HCT116 (cell line): ENCODE results near the gene SSH2. TPM values are rescaled to one million over a fixed set of nuclear protein-coding genes. Genes with fewer than 3 reads are reported as not detected.

Experiments used
- ATAC-seq: fragments of 200-7000 bp; cut with Tn5 transposase; 2 replicates; pipeline ENCODE4 v1.9.1; 2020; ENCODE audit warnings: mild to moderate bottlenecking, moderate library complexity
- BruUV-seq: library from RNA; stranded (reverse); fragments of 400-500 nt; replicated peaks from 2 replicates; lab custom pipeline; 2021; lab: Mats Ljungman, UMichigan
- CTCF ChIA-PET: fragments of 300-600 bp; sonication (Branson Sonifier 250); formaldehyde crosslinking; loops from one replicate; lab custom pipeline; 2021; ENCODE audit warnings: antibody characterized with exemption; lab: Charles Lee
- POLR2A ChIA-PET: fragments of 300-600, 350-600 bp; sonication (Branson Sonifier 250); formaldehyde crosslinking; loops from one replicate; lab custom pipeline; 2021; ENCODE audit warnings: antibody characterized with exemption; lab: Charles Lee
- RAD21 ChIA-PET, 2 experiments: fragments of 300-600 bp; sonication (Branson Sonifier 250); formaldehyde crosslinking; loops; one replicate each; lab custom pipeline; 2023; ENCODE audit warnings: low total read pairs in 2 of 2; ENCODE audit not compliant: uncharacterized antibody in 2 of 2, unreplicated experiment in 2 of 2, low non-redundant PET in 1 of 2; lab: Charles Lee
- DNase-seq: peaks from one replicate; pipeline ENCODE4 v3.0.0-alpha.2; 2010; ENCODE audit warnings: low read depth, low spot score
- H2AFZ ChIP-seq: fragments of 200-600 bp; shearing (Covaris generic), sonication (generic); 2 replicates; pipeline ENCODE4 v1.6.1; 2017; ENCODE audit warnings: low read depth, mixed run types, mixed read lengths, antibody characterized with exemption, low read length; ENCODE audit not compliant: poor library complexity, severe bottlenecking
- H3K27ac ChIP-seq: 2 replicates; pipeline ENCODE4 v1.5.1; 2012; ENCODE audit warnings: low read depth, low read length
- H3K27me3 ChIP-seq: fragments of 200-600 bp; sonication (generic); 2 replicates; pipeline ENCODE4 v1.6.1; 2016; ENCODE audit warnings: mixed run types, low read length, mixed read lengths; ENCODE audit not compliant: insufficient read depth
- H3K36me3 ChIP-seq, 2 experiments: fragments of 200-500 bp in 1 of 2; fragments of 200-600 bp in 1 of 2; sonication (Bioruptor generic) in 1 of 2; sonication (generic) in 1 of 2; 2 replicates each; pipeline versions ENCODE4 v1.5.1 to v1.6.1; 2014 to 2016; ENCODE audit warnings: low read length in 2 of 2, inconsistent platforms in 1 of 2, mixed read lengths in 1 of 2, mixed run types in 1 of 2; ENCODE audit not compliant: insufficient read depth in 2 of 2, control insufficient read depth in 1 of 2
- H3K4me1 ChIP-seq, 2 experiments: fragments of 200-600 bp in 1 of 2; sonication (generic) in 1 of 2; 2 replicates each; pipeline versions ENCODE4 v1.5.1 to v1.6.1; 2012 to 2017; ENCODE audit warnings: low read length in 2 of 2, inconsistent platforms in 1 of 2, mild to moderate bottlenecking in 1 of 2, mixed read lengths in 1 of 2, mixed run types in 1 of 2, moderate library complexity in 1 of 2; ENCODE audit not compliant: insufficient read depth in 2 of 2, control insufficient read depth in 1 of 2
- H3K4me2 ChIP-seq: fragments of 200-600 bp; sonication (generic); 2 replicates; pipeline ENCODE4 v1.6.1; 2017; ENCODE audit warnings: mixed run types, low read length, mixed read lengths
- H3K4me3 ChIP-seq, 2 experiments: fragments of 200-600 bp in 1 of 2; sonication (generic) in 1 of 2; replicated peaks in 1 of 2; 2 replicates each; pipeline ENCODE4 v1.5.1; 2011 to 2016; ENCODE audit warnings: low read length in 2 of 2, control low read depth in 1 of 2, low read depth in 1 of 2, mild to moderate bottlenecking in 1 of 2, mixed read lengths in 1 of 2, mixed run types in 1 of 2
- H3K79me2 ChIP-seq: fragments of 200-600 bp; sonication (generic); 2 replicates; pipeline ENCODE4 v1.6.1; 2017; ENCODE audit warnings: mild to moderate bottlenecking, mixed run types, low read length, moderate library complexity, mixed read lengths; ENCODE audit not compliant: insufficient read depth
- H3K9ac ChIP-seq: fragments of 200-600 bp; sonication (generic); 2 replicates; pipeline ENCODE4 v1.6.1; 2016; ENCODE audit warnings: low read length, mixed read lengths
- H3K9me2 ChIP-seq: fragments of 200-600 bp; sonication (generic), shearing (Covaris generic); 2 replicates; pipeline ENCODE4 v1.6.1; 2017; ENCODE audit warnings: mixed run types, mild to moderate bottlenecking, moderate library complexity; ENCODE audit not compliant: insufficient read depth
- H3K9me3 ChIP-seq, 2 experiments: fragments of 200-500 bp in 1 of 2; fragments of 200-600 bp in 1 of 2; sonication (Bioruptor generic) in 1 of 2; sonication (generic) in 1 of 2; 2 replicates each; pipeline ENCODE4 v1.6.1; 2014 to 2017; ENCODE audit warnings: low read length in 2 of 2, mixed read lengths in 2 of 2, inconsistent platforms in 1 of 2, low read depth in 1 of 2, mild to moderate bottlenecking in 1 of 2, mixed run types in 1 of 2, moderate library complexity in 1 of 2; ENCODE audit not compliant: control insufficient read depth in 1 of 2, insufficient read depth in 1 of 2
- H4K20me1 ChIP-seq: fragments of 200-600 bp; sonication (generic), shearing (Covaris generic); 2 replicates; pipeline ENCODE4 v1.6.1; 2017; ENCODE audit warnings: mixed run types, mild to moderate bottlenecking, moderate library complexity; ENCODE audit not compliant: insufficient read depth
- CBX3 ChIP-seq: IDR thresholded peaks from 2 replicates; pipeline ENCODE4 v1.6.1; 2012; ENCODE audit warnings: low read depth
- CTCF ChIP-seq, 3 experiments: fragments of 200-600 bp in 1 of 3; sonication (generic) in 1 of 3; IDR thresholded peaks in 2 of 3; conservative IDR thresholded peaks in 1 of 3; 2 replicates each; pipeline ENCODE4 v1.5.1; 2012 to 2017; ENCODE audit warnings: low read depth in 2 of 3, low read length in 2 of 3, antibody characterized with exemption in 1 of 3, borderline replicate concordance in 1 of 3, control low read depth in 1 of 3, mild to moderate bottlenecking in 1 of 3, mixed read lengths in 1 of 3, mixed run types in 1 of 3, moderate library complexity in 1 of 3; ENCODE audit not compliant: insufficient read depth in 1 of 3
- EGR1 ChIP-seq: IDR thresholded peaks from 2 replicates; pipeline ENCODE4 v1.6.1; 2012; ENCODE audit warnings: low read depth
- ELF1 ChIP-seq: IDR thresholded peaks from 2 replicates; pipeline ENCODE4 v1.6.1; 2012; ENCODE audit warnings: low read depth, borderline replicate concordance
- EZH2 ChIP-seq: fragments of 200-600 bp; sonication (generic); IDR thresholded peaks from 2 replicates; pipeline ENCODE4 v1.6.1; 2017; ENCODE audit warnings: antibody characterized with exemption, mixed run types
- FOSL1 ChIP-seq: IDR thresholded peaks from 2 replicates; pipeline ENCODE4 v1.6.1; 2012; ENCODE audit warnings: low read depth
- JUND ChIP-seq: IDR thresholded peaks from 2 replicates; pipeline ENCODE4 v1.6.1; 2012
- MAX ChIP-seq: IDR thresholded peaks from 2 replicates; pipeline ENCODE4 v1.6.1; 2012
- RAD21 ChIP-seq: IDR thresholded peaks from 2 replicates; pipeline ENCODE4 v1.6.1; 2012; ENCODE audit warnings: low read depth, mild to moderate bottlenecking
- SIN3A ChIP-seq: IDR thresholded peaks from 2 replicates; pipeline ENCODE4 v1.6.1; 2012; ENCODE audit warnings: low read depth
- SRF ChIP-seq: IDR thresholded peaks from 2 replicates; pipeline ENCODE4 v1.6.1; 2012; ENCODE audit warnings: low read depth
- TCF7L2 ChIP-seq: IDR thresholded peaks from 2 replicates; pipeline ENCODE4 v1.7.0; 2011; ENCODE audit warnings: borderline replicate concordance, inconsistent platforms; ENCODE audit not compliant: insufficient read depth, insufficient read length; ENCODE audit errors: extremely low read depth
- YY1 ChIP-seq: IDR thresholded peaks from 2 replicates; pipeline ENCODE4 v1.6.1; 2011; ENCODE audit warnings: low read length, low read depth, moderate library complexity, mild to moderate bottlenecking; ENCODE audit not compliant: insufficient replicate concordance; ENCODE audit errors: extremely low read depth
- ZFX ChIP-seq: fragments of 450-650 bp; IDR thresholded peaks from 2 replicates; pipeline ENCODE4 v1.6.1; 2017
- ZNF274 ChIP-seq: fragments of 200-500 bp; sonication (Bioruptor generic); IDR thresholded peaks from 2 replicates; pipeline ENCODE4 v1.6.1; 2014; ENCODE audit warnings: mild to moderate bottlenecking, low read depth, low read length, inconsistent platforms
- intact Hi-C: fragments of 100-400 bp; cut with micrococcal nuclease; formaldehyde crosslinking; loops from 2 replicates; pipeline ENCODE4 v1.10.0; 2022
- total RNA-seq: library from RNA; stranded (reverse); gene quantifications from one replicate; pipeline ENCODE4 v1.2.1, GENCODE V29; 2021; ENCODE audit not compliant: unreplicated experiment

SSH2 gene
- total RNA-seq, 1 experiment from 2014 or later: 17.0 TPM

- TF ChIP-seq CTCF (IDR thresholded peaks at IDR 0.05 in 2 of 3, conservative IDR thresholded peaks at IDR 0.05 in 1 of 3; ENCODE audit: borderline replicate concordance in 1 of 3, insufficient read depth in 1 of 3, low read depth in 2 of 3, low read length in 2 of 3) (no peak), JUND (no peak), ELF1 (no peak), RAD21 (no peak), ZNF274 (no peak), YY1 (no peak), MAX (no peak), CBX3 (no peak), TCF7L2 (no peak), SIN3A (no peak)
Observed at GRCh38 chr17:29821897-29822296, 108.1 kb downstream of the SSH2 start (continued).

- no peak overlapping the region for H3K27ac ChIP-seq
- H2AFZ ChIP-seq: no peak overlapping the region
- no peak overlapping the region for H3K4me2 ChIP-seq
- no peaks in the 10 kb centered on the region for H3K9me3 ChIP-seq
- ATAC-seq (no peak), DNase-seq (no peak)
- H3K4me3 ChIP-seq: no peak overlapping the region
- no peaks in the 10 kb centered on the region for H3K4me1 ChIP-seq
- no peak overlapping the region for H3K9ac ChIP-seq
- ChIA-PET POLR2A (no interaction called here), CTCF (interaction anchor here (1.3 kb wide), 1 partner anchor 13 kb away, joined by 4 read pairs; no protein-coding TSS in a partner anchor), RAD21 (no interaction called here)
- H4K20me1 ChIP-seq: no peaks in the 10 kb centered on the region
- no peaks in the 10 kb centered on the region for H3K79me2 ChIP-seq
- intact Hi-C loops: no loop called here
- TF ChIP-seq ZFX (no peak), EZH2 (no peak), MAX (no peak), FOSL1 (no peak), EGR1 (no peak), SRF (no peak)
- H3K9me2 ChIP-seq: no peaks in the 10 kb centered on the region
- no peaks in the 10 kb centered on the region for H3K27me3 ChIP-seq
- H3K36me3 ChIP-seq: no peaks in the 10 kb centered on the region
- BruUV-seq: no TSS peak
Observed at GRCh38 chr17:29820425-29820824, 109.6 kb downstream of the SSH2 start.
